ENCODE results near the gene HOXA3. TPM values are rescaled to one million over a fixed set of nuclear protein-coding genes. Genes with fewer than 3 reads are reported as not detected.
A peak's percentile ranks its signal among the peaks of the same experiment; 100 is the strongest.

HOXA3 gene
- polyA plus RNA-seq, 1 donor, result 14.3 TPM

GRCh38 chr7:27143950-27144780, 8.2 kb downstream of the HOXA3 start:
- DNase-seq (ENCODE audit: low read depth), result no peak

GRCh38 chr7:27143023-27143949, 9.1 kb downstream of the HOXA3 start, which contains the start of gene HOXA5:
HOXA5 (minus strand) TSS chr7:27143681; CDS start chr7:27143607, 74 bp downstream.
- DNase-seq (ENCODE audit: low read depth), result peak; percentile 88

- DNase-seq (ENCODE audit: low read depth), result no peak
Observed at GRCh38 chr7:27142580-27143022, 9.8 kb downstream of the HOXA3 start.

- DNase-seq (ENCODE audit: low read depth), result no peak
Observed at GRCh38 chr7:27141923-27142579, 10.3 kb downstream of the HOXA3 start.

- no peak for DNase-seq (ENCODE audit: low read depth)
Observed at GRCh38 chr7:27141137-27141922, 11.1 kb downstream of the HOXA3 start.

GRCh38 chr7:27140126-27140857, 12.1 kb downstream of the HOXA3 start:
- DNase-seq (ENCODE audit: low read depth), result no peak

- no peak for DNase-seq (ENCODE audit: low read depth)
Observed at GRCh38 chr7:27139334-27140125, 12.9 kb downstream of the HOXA3 start.

- DNase-seq (ENCODE audit: low read depth), result no peak
Observed at GRCh38 chr7:27138985-27139333, 13.4 kb downstream of the HOXA3 start.

GRCh38 chr7:27138472-27138871, 13.9 kb downstream of the HOXA3 start:
- DNase-seq (ENCODE audit: low read depth), result no peak

- no peak for DNase-seq (ENCODE audit: low read depth)
Observed at GRCh38 chr7:27137640-27138315, 14.6 kb downstream of the HOXA3 start.

- no peak for DNase-seq (ENCODE audit: low read depth)
Observed at GRCh38 chr7:27134392-27134791, 18.0 kb downstream of the HOXA3 start.

GRCh38 chr7:27133409-27134231, 18.8 kb downstream of the HOXA3 start:
- DNase-seq (ENCODE audit: low read depth), result no peak

- no peak for DNase-seq (ENCODE audit: low read depth)
Observed at GRCh38 chr7:27132978-27133377, 19.4 kb downstream of the HOXA3 start.

- DNase-seq (ENCODE audit: low read depth), result no peak
Observed at GRCh38 chr7:27132214-27132613, 20.2 kb downstream of the HOXA3 start.

GRCh38 chr7:27131390-27131819, 21.0 kb downstream of the HOXA3 start:
- DNase-seq (ENCODE audit: low read depth), result no peak

- no peak for DNase-seq (ENCODE audit: low read depth)
Observed at GRCh38 chr7:27130540-27131389, 21.6 kb downstream of the HOXA3 start, which contains the start of gene HOXA4. HOXA4 (minus strand) TSS chr7:27130757; CDS start chr7:27130733, 24 bp downstream.

Measured in forelimb muscle (tissue), 1 donor.